WTC11 (cell line): ENCODE data around the gene FHL5. TPM values are rescaled to one million over a fixed set of nuclear protein-coding genes. Genes with fewer than 3 reads are reported as not detected.

Experiments
- ATAC-seq: fragments of 200-7000 bp; cut with Tn5 transposase; 2 replicates; pipeline ENCODE4 v1.10.0; 2021; ENCODE audit warnings: mild to moderate bottlenecking, moderate library complexity
- CTCF ChIA-PET: fragments of 300-600 bp; sonication (Branson Sonifier 250); formaldehyde crosslinking; loops from one replicate; lab custom pipeline; 2021; ENCODE audit warnings: antibody characterized with exemption; lab: Charles Lee
- POLR2A ChIA-PET: fragments of 350-600 bp; sonication (Branson Sonifier 250); formaldehyde crosslinking; loops from one replicate; lab custom pipeline; 2021; ENCODE audit warnings: antibody characterized with exemption; lab: Charles Lee
- DNase-seq: peaks from one replicate; pipeline ENCODE4 v3.0.0; 2021; ENCODE audit warnings: low spot score
- H3K27ac Mint-ChIP-seq: 2 replicates; pipeline ENCODE4 v1.8.0; 2021; ENCODE audit warnings: mixed read lengths
- H3K27me3 Mint-ChIP-seq: 2 replicates; pipeline ENCODE4 v1.8.0; 2021; ENCODE audit warnings: low read depth, mild to moderate bottlenecking, moderate library complexity, mixed read lengths
- H3K36me3 Mint-ChIP-seq: 2 replicates; pipeline ENCODE4 v1.8.0; 2021; ENCODE audit warnings: mixed read lengths
- H3K4me1 Mint-ChIP-seq: 2 replicates; pipeline ENCODE4 v1.8.0; 2022; ENCODE audit warnings: mixed read lengths
- H3K4me3 Mint-ChIP-seq: 2 replicates; pipeline ENCODE4 v1.8.0; 2021; ENCODE audit warnings: mild to moderate bottlenecking, moderate library complexity, mixed read lengths
- H3K9me3 Mint-ChIP-seq: 2 replicates; pipeline ENCODE4 v1.8.0; 2021; ENCODE audit warnings: mixed read lengths
- ARID4B ChIP-seq: sonication (generic); formaldehyde crosslinking; IDR thresholded peaks from 2 replicates; pipeline ENCODE4 v1.8.0; 2023; ENCODE audit warnings: missing genetic modification reagents, mild to moderate bottlenecking, borderline replicate concordance
- ATF1 ChIP-seq: sonication (generic); formaldehyde crosslinking; IDR thresholded peaks from 2 replicates; pipeline ENCODE4 v1.8.1; 2023; ENCODE audit warnings: mild to moderate bottlenecking, moderate library complexity, missing genetic modification reagents
- ATF2 ChIP-seq: sonication (generic); formaldehyde crosslinking; IDR thresholded peaks from 2 replicates; pipeline ENCODE4 v1.8.1; 2022; ENCODE audit warnings: low read depth, missing genetic modification reagents, borderline replicate concordance
- CREM ChIP-seq: sonication (generic); formaldehyde crosslinking; IDR thresholded peaks from 2 replicates; pipeline ENCODE4 v1.8.1; 2022; ENCODE audit warnings: mild to moderate bottlenecking, missing genetic modification reagents, moderate library complexity
- CTCF ChIP-seq: fragments of 200-600 bp; IDR thresholded peaks from 2 replicates; pipeline ENCODE4 v1.8.0; 2022; ENCODE audit warnings: antibody characterized with exemption
- ETV6 ChIP-seq: sonication (generic); formaldehyde crosslinking; IDR thresholded peaks from 2 replicates; pipeline ENCODE4 v1.8.1; 2022; ENCODE audit warnings: mild to moderate bottlenecking, missing genetic modification reagents
- FOXP1 ChIP-seq: sonication (generic); formaldehyde crosslinking; IDR thresholded peaks from 2 replicates; pipeline ENCODE4 v1.8.0; 2022; ENCODE audit warnings: missing genetic modification reagents, mild to moderate bottlenecking, moderate library complexity, borderline replicate concordance
- GTF2I ChIP-seq: fragments of 250-450 bp; sonication (Bioruptor Pico); conservative IDR thresholded peaks from 2 replicates; pipeline ENCODE4 v1.4.0; 2021; ENCODE audit warnings: mild to moderate bottlenecking
- NR2C2 ChIP-seq: sonication (generic); formaldehyde crosslinking; IDR thresholded peaks from 2 replicates; pipeline ENCODE4 v1.8.0; 2022; ENCODE audit warnings: mild to moderate bottlenecking, missing genetic modification reagents
- NR3C1 ChIP-seq: sonication (generic); formaldehyde crosslinking; conservative IDR thresholded peaks from 2 replicates; pipeline ENCODE4 v1.8.1; 2023; ENCODE audit warnings: low read depth, mild to moderate bottlenecking, missing genetic modification reagents
- RELA ChIP-seq: sonication (generic); formaldehyde crosslinking; IDR thresholded peaks from 2 replicates; pipeline ENCODE4 v1.8.1; 2022; ENCODE audit warnings: missing genetic modification reagents, mild to moderate bottlenecking, borderline replicate concordance
- RORB ChIP-seq: fragments of 250-450 bp; sonication (Bioruptor Pico); IDR thresholded peaks from 2 replicates; pipeline ENCODE4 v1.9.0; 2021; ENCODE audit warnings: mild to moderate bottlenecking
- STAT6 ChIP-seq: sonication (generic); formaldehyde crosslinking; conservative IDR thresholded peaks from 2 replicates; pipeline ENCODE4 v1.8.1; 2023; ENCODE audit warnings: mild to moderate bottlenecking, low read depth, missing genetic modification reagents, moderate library complexity
- ZNF317 ChIP-seq: sonication (generic); formaldehyde crosslinking; IDR thresholded peaks from 2 replicates; pipeline ENCODE4 v1.8.1; 2023; ENCODE audit warnings: low read depth, mild to moderate bottlenecking, moderate library complexity, missing genetic modification reagents, borderline replicate concordance
- total RNA-seq: library from RNA; stranded (reverse); gene quantifications from 3 replicates; pipeline ENCODE4 v1.2.3, GENCODE V29; 2021
- TF ChIP-seq, protein P1 (sequence below): sonication (generic); formaldehyde crosslinking; IDR thresholded peaks from 2 replicates; pipeline ENCODE4 v1.8.1; 2023; ENCODE audit warnings: mild to moderate bottlenecking, missing genetic modification reagents
- TF ChIP-seq, protein P2 (sequence below): sonication (generic); formaldehyde crosslinking; IDR thresholded peaks from 2 replicates; pipeline ENCODE4 v1.8.1; 2022; ENCODE audit warnings: missing genetic modification reagents, borderline replicate concordance

FHL5 gene
- total RNA-seq, 1 experiment from 2014 or later, result not detected

GRCh38 chr6:96521306-96521643 is 41.7 kb upstream of the FHL5 start (continued):
- TF ChIP-seq ARID4B (no peak), RORB (CRISPR knock-in tag) (no peak), ATF1 (no peak), ATF2 (CRISPR knock-in tag) (no peak), RELA (CRISPR knock-in tag) (no peak)

- Mint-ChIP-seq H3K4me1 (peaks cover 23% of the 10 kb centered on the region), H3K27ac (peak within 1 kb of the TSS; percentile 99), H3K36me3 (peaks cover under 1% of the 10 kb centered on the region; the same call in 1 of the 2 replicates), H3K27me3 (no peaks in the 10 kb centered on the region), H3K9me3 (no peaks in the 10 kb centered on the region), H3K4me3 (peak within 1 kb of the TSS; percentile 99)
- DNase-seq (peak; percentile 95), ATAC-seq (peak; percentile 92)
- CTCF ChIA-PET, result no interaction called here
- POLR2A ChIA-PET, result interaction anchor here (0.6 kb wide), 1 partner anchor 597 kb away, joined by 7 read pairs; no protein-coding TSS in a partner anchor
- peak; percentile 86 for TF ChIP-seq CREM
- TF ChIP-seq ETV6 (CRISPR knock-in tag), result no peak
- no peak for TF ChIP-seq GTF2I (CRISPR knock-in tag)
- no peak for TF ChIP-seq ARID4B
- TF ChIP-seq, protein P1, sequence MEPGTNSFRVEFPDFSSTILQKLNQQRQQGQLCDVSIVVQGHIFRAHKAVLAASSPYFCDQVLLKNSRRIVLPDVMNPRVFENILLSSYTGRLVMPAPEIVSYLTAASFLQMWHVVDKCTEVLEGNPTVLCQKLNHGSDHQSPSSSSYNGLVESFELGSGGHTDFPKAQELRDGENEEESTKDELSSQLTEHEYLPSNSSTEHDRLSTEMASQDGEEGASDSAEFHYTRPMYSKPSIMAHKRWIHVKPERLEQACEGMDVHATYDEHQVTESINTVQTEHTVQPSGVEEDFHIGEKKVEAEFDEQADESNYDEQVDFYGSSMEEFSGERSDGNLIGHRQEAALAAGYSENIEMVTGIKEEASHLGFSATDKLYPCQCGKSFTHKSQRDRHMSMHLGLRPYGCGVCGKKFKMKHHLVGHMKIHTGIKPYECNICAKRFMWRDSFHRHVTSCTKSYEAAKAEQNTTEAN (CRISPR knock-in tag), result no peak
- peak; percentile 80 for TF ChIP-seq ZNF317
- no peak for TF ChIP-seq STAT6 (CRISPR knock-in tag)
- 0 out of 2 replicates have a peak, but pooled peaks have one; percentile 26 for TF ChIP-seq NR2C2
- no peak for TF ChIP-seq CTCF
- TF ChIP-seq, protein P2, sequence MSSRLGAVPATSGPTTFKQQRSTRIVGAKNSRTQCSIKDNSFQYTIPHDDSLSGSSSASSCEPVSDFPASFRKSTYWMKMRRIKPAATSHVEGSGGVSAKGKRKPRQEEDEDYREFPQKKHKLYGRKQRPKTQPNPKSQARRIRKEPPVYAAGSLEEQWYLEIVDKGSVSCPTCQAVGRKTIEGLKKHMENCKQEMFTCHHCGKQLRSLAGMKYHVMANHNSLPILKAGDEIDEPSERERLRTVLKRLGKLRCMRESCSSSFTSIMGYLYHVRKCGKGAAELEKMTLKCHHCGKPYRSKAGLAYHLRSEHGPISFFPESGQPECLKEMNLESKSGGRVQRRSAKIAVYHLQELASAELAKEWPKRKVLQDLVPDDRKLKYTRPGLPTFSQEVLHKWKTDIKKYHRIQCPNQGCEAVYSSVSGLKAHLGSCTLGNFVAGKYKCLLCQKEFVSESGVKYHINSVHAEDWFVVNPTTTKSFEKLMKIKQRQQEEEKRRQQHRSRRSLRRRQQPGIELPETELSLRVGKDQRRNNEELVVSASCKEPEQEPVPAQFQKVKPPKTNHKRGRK (CRISPR knock-in tag), result no peak
- no peak for TF ChIP-seq NR3C1 (CRISPR knock-in tag)
- TF ChIP-seq FOXP1 (CRISPR knock-in tag), result peak; percentile 67; the same call in 1 of the 2 replicates
Observed at GRCh38 chr6:96521644-96522464, 41.1 kb upstream of the FHL5 start, which contains the start of gene UFL1. TSS of gene UFL1 (plus strand) at chr6:96521806. CDS start at chr6:96521874, 68 bp downstream.
